HG02973 (cell line): ENCODE data around the gene RHOF.

ENCODE experiments used
- ATAC-seq: cut with Tn5 transposase; IDR thresholded peaks from one replicate; pipeline ENCODE4 v1.9.1; 2021; ENCODE audit warnings: moderate library complexity; ENCODE audit not compliant: unreplicated experiment

Gene RHOF

GRCh38 chr12:121805171-121806008, 11.9 kb upstream of the RHOF start:
- ATAC-seq = no peak

GRCh38 chr12:121804417-121805111, 11.1 kb upstream of the RHOF start:
- ATAC-seq = no peak

GRCh38 chr12:121803861-121804416, 10.5 kb upstream of the RHOF start, which contains the start of gene SETD1B:
SETD1B (plus strand) TSS chr12:121804009; CDS start chr12:121804738, 729 bp downstream.
- ATAC-seq = no peak

- peak; percentile 32 for ATAC-seq
Observed at GRCh38 chr12:121802843-121803698, 9.6 kb upstream of the RHOF start.

GRCh38 chr12:121802485-121802842, 9.0 kb upstream of the RHOF start:
- no peak for ATAC-seq

GRCh38 chr12:121801595-121802484, 8.4 kb upstream of the RHOF start:
- ATAC-seq = no peak

- ATAC-seq = no peak
Observed at GRCh38 chr12:121800694-121801594, 7.5 kb upstream of the RHOF start.

- no peak for ATAC-seq
Observed at GRCh38 chr12:121799842-121800693, 6.6 kb upstream of the RHOF start.

GRCh38 chr12:121799156-121799841, 5.8 kb upstream of the RHOF start:
- no peak for ATAC-seq

- ATAC-seq = no peak
Observed at GRCh38 chr12:121798787-121799155, 5.3 kb upstream of the RHOF start.

- no peak for ATAC-seq
Observed at GRCh38 chr12:121797937-121798786, 4.7 kb upstream of the RHOF start.

GRCh38 chr12:121796855-121797751, 3.6 kb upstream of the RHOF start:
- ATAC-seq = no peak

GRCh38 chr12:121795034-121795968, 1.8 kb upstream of the RHOF start:
- ATAC-seq = no peak

GRCh38 chr12:121794534-121795033, 1.1 kb upstream of the RHOF start:
- ATAC-seq = no peak
